SK-N-SH (cell line): Measurements from ENCODE around the gene MAST4.

Source experiments
- POLR2AphosphoS5 ChIP-seq: IDR thresholded peaks from 2 replicates; pipeline ENCODE4 v1.6.1; 2012; ENCODE audit warnings: low read depth, low read length
- SMC3 ChIP-seq: IDR thresholded peaks from 2 replicates; pipeline ENCODE4 v1.6.1; 2012; ENCODE audit warnings: low read depth, low read length, improper control_type of control experiment
- TF ChIP-seq, protein P1 (sequence below): fragments of 200-600 bp; sonication (generic); IDR thresholded peaks from 2 replicates; pipeline ENCODE4 v1.6.1; 2017; ENCODE audit warnings: antibody characterized with exemption, mild to moderate bottlenecking, moderate library complexity
- TF ChIP-seq, protein P2 (sequence below): IDR thresholded peaks from 2 replicates; pipeline ENCODE4 v1.4.0; 2012; ENCODE audit warnings: low read depth

DNA sequence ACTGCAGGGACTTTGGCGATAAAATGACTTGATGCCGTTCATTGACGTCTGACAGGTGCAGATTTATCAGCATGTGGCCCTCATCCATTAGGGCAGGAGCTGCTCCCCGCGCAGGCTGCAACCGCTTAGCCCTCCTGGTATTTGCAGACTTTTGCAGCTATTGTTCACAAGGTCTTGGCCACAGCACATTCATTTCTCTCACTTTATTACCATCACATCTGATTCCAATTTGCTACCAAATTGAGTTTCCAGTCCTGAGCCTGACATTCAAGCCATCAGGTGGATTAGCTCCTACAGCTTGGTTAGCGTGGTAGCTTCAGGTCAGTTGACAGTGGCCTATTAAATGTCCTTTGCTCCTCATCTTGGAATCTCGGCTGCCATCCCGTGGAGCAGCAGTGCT lies 301.2 kb downstream of the MAST4 start:
- no peak for TF ChIP-seq POLR2AphosphoS5
- TF ChIP-seq, protein P1, sequence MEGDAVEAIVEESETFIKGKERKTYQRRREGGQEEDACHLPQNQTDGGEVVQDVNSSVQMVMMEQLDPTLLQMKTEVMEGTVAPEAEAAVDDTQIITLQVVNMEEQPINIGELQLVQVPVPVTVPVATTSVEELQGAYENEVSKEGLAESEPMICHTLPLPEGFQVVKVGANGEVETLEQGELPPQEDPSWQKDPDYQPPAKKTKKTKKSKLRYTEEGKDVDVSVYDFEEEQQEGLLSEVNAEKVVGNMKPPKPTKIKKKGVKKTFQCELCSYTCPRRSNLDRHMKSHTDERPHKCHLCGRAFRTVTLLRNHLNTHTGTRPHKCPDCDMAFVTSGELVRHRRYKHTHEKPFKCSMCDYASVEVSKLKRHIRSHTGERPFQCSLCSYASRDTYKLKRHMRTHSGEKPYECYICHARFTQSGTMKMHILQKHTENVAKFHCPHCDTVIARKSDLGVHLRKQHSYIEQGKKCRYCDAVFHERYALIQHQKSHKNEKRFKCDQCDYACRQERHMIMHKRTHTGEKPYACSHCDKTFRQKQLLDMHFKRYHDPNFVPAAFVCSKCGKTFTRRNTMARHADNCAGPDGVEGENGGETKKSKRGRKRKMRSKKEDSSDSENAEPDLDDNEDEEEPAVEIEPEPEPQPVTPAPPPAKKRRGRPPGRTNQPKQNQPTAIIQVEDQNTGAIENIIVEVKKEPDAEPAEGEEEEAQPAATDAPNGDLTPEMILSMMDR: no peak
- TF ChIP-seq SMC3: no peak
- TF ChIP-seq, protein P2, sequence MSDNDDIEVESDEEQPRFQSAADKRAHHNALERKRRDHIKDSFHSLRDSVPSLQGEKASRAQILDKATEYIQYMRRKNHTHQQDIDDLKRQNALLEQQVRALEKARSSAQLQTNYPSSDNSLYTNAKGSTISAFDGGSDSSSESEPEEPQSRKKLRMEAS: no peak
